ENCODE data around the gene TLE3. TPM values are rescaled to one million over a fixed set of nuclear protein-coding genes. Genes with fewer than 3 reads are reported as not detected.

The TLE3 gene
- polyA plus RNA-seq, 3 donors: 38.1 to 44.6 (median 42.1) TPM

- DNase-seq: no peak
These were observed 11.1 kb downstream of the TLE3 start for GRCh38 chr15:70086636-70087035.

- DNase-seq: no peak
These were observed 13.3 kb downstream of the TLE3 start for GRCh38 chr15:70084461-70084860.

GRCh38 chr15:70083946-70084345, 13.8 kb downstream of the TLE3 start:
- DNase-seq: no peak

- no peak for DNase-seq
These were observed 14.3 kb downstream of the TLE3 start for GRCh38 chr15:70083418-70083817.

GRCh38 chr15:70082281-70082900, 15.3 kb downstream of the TLE3 start:
- no peak for DNase-seq

- no peak for DNase-seq
These were observed 16.1 kb downstream of the TLE3 start for GRCh38 chr15:70081612-70082011.

- no peak for DNase-seq
These were observed 17.4 kb downstream of the TLE3 start for GRCh38 chr15:70080347-70080746.

- no peak for DNase-seq
These were observed 17.8 kb downstream of the TLE3 start for GRCh38 chr15:70079888-70080287.

- DNase-seq: no peak
These were observed 18.9 kb downstream of the TLE3 start for GRCh38 chr15:70078578-70079417.

- no peak for DNase-seq
These were observed 20.2 kb downstream of the TLE3 start for GRCh38 chr15:70077188-70078147.

- DNase-seq: no peak
These were observed 23.3 kb downstream of the TLE3 start for GRCh38 chr15:70074380-70074779.

GRCh38 chr15:70072479-70072878, 25.2 kb downstream of the TLE3 start:
- DNase-seq: no peak

- DNase-seq: no peak
These were observed 25.9 kb downstream of the TLE3 start for GRCh38 chr15:70071799-70072198.

GRCh38 chr15:70069716-70070115, 28.0 kb downstream of the TLE3 start:
- no peak for DNase-seq

GRCh38 chr15:70068783-70069565, 28.7 kb downstream of the TLE3 start:
- DNase-seq: no peak

GRCh38 chr15:70067681-70068080, 30.0 kb downstream of the TLE3 start:
- no peak for DNase-seq

- no peak for DNase-seq
These were observed 30.7 kb downstream of the TLE3 start for GRCh38 chr15:70067011-70067410.

- DNase-seq: no peak
These were observed 31.3 kb downstream of the TLE3 start for GRCh38 chr15:70066447-70066846.

- no peak for DNase-seq
These were observed 31.7 kb downstream of the TLE3 start for GRCh38 chr15:70066004-70066403.

- DNase-seq: no peak
These were observed 32.6 kb downstream of the TLE3 start for GRCh38 chr15:70065006-70065722.

- no peak for DNase-seq
These were observed 33.3 kb downstream of the TLE3 start for GRCh38 chr15:70064441-70064840.
